Measurements from ENCODE around the gene NPY2R.

Gene NPY2R

GRCh38 chr4:155208258-155209054 is at the start of gene NPY2R:
Gene NPY2R (plus strand): TSS chr4:155208636. CDS start chr4:155213940, 5,304 bp downstream.
- DNase-seq (ENCODE audit: low read depth): no peak

GRCh38 chr4:155161357-155161756 is 47.1 kb upstream of the NPY2R start:
- DNase-seq (ENCODE audit: low read depth): no peak

- DNase-seq (ENCODE audit: low read depth): no peak
These were observed 43.7 kb upstream of the NPY2R start for GRCh38 chr4:155164718-155165117.

GRCh38 chr4:155170569-155170968 is 37.9 kb upstream of the NPY2R start:
- no peak for DNase-seq (ENCODE audit: low read depth)

GRCh38 chr4:155173371-155173770 is 35.1 kb upstream of the NPY2R start:
- DNase-seq (ENCODE audit: low read depth): no peak

- DNase-seq (ENCODE audit: low read depth): no peak
These were observed 33.8 kb upstream of the NPY2R start for GRCh38 chr4:155174668-155175067.

- no peak for DNase-seq (ENCODE audit: low read depth)
These were observed 29.2 kb upstream of the NPY2R start for GRCh38 chr4:155179216-155179615.

- DNase-seq (ENCODE audit: low read depth): no peak
These were observed 21.5 kb upstream of the NPY2R start for GRCh38 chr4:155186972-155187371.

- no peak for DNase-seq (ENCODE audit: low read depth)
These were observed 20.4 kb upstream of the NPY2R start for GRCh38 chr4:155187989-155188388.

- no peak for DNase-seq (ENCODE audit: low read depth)
These were observed 18.3 kb upstream of the NPY2R start for GRCh38 chr4:155190099-155190498.

- no peak for DNase-seq (ENCODE audit: low read depth)
These were observed 10.7 kb upstream of the NPY2R start for GRCh38 chr4:155197757-155198156.

GRCh38 chr4:155207534-155208257 is 740 bp upstream of the NPY2R start:
- DNase-seq (ENCODE audit: low read depth): no peak

- DNase-seq (ENCODE audit: low read depth): no peak
These were observed 11.6 kb downstream of the NPY2R start for GRCh38 chr4:155220025-155220424.

GRCh38 chr4:155227131-155227530 is 18.7 kb downstream of the NPY2R start:
- DNase-seq (ENCODE audit: low read depth): no peak

- no peak for DNase-seq (ENCODE audit: low read depth)
These were observed 20.3 kb downstream of the NPY2R start for GRCh38 chr4:155228713-155229112.

GRCh38 chr4:155232432-155232831 is 24.0 kb downstream of the NPY2R start:
- DNase-seq (ENCODE audit: low read depth): no peak

- no peak for DNase-seq (ENCODE audit: low read depth)
These were observed 25.8 kb downstream of the NPY2R start for GRCh38 chr4:155234206-155234605.

- no peak for DNase-seq (ENCODE audit: low read depth)
These were observed 29.1 kb downstream of the NPY2R start for GRCh38 chr4:155237567-155237966.

GRCh38 chr4:155241225-155241624 is 32.8 kb downstream of the NPY2R start:
- DNase-seq (ENCODE audit: low read depth): no peak

GRCh38 chr4:155241664-155242063 is 33.2 kb downstream of the NPY2R start:
- no peak for DNase-seq (ENCODE audit: low read depth)

GRCh38 chr4:155245105-155245504 is 36.7 kb downstream of the NPY2R start:
- DNase-seq (ENCODE audit: low read depth): no peak

- DNase-seq (ENCODE audit: low read depth): no peak
These were observed 39.8 kb downstream of the NPY2R start for GRCh38 chr4:155248002-155248896.
